GM19035 (cell line): ENCODE results near the gene SDK1.
"Not testable (repeated sequence)": the region's sequence is repeated elsewhere in the genome, so short reads cannot be mapped to it uniquely, and the experiment has no call there.

ENCODE experiments used
- ATAC-seq: cut with Tn5 transposase; IDR thresholded peaks from one replicate; pipeline ENCODE4 v1.9.1; 2021; ENCODE audit not compliant: unreplicated experiment

The SDK1 gene

DNA sequence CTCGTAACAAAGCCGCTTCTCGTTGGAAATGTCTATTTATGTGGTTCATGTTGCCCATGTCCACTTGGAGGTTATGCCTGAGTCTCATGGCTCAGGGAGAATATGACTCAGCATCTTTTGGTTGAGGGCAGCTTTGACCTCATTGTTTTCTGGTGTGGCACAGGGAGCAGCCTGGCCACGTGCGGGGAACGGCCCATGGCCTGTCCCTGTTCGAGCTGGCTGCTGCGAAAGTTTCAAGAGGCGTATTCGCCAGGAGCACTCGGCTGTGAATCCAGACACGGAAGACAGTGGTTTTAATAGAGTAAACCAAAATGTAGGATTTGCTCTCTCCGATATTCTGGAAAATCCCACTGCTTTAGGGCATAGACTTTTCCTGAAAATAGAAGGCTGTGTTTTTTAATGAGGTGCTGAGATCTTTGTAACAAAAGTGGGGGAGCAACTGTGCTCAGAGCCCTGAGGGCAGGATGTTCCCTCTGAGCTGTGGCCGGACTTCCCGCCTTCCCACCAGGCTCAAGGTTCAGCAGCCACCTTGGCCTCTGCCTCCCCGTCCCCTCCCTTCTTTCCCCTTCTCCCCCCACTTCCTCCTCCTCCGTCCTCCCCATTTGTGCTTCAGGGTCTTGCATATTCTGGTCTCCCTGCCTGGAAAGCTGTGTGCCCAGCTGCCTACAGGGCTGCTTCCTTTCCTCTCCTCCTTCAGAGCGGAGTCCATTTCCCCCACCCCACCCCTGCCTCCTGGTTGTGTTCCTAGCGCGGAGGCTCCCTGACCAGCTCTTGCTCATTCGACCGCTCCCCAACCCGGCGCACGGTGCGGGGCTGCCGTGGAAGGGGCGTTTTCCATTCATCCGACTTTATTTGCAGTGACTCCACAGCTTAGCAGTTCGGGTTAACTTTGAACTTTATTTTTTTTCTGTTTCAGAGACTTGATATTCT lies 642.0 kb downstream of the SDK1 start:
- no peak for ATAC-seq

DNA sequence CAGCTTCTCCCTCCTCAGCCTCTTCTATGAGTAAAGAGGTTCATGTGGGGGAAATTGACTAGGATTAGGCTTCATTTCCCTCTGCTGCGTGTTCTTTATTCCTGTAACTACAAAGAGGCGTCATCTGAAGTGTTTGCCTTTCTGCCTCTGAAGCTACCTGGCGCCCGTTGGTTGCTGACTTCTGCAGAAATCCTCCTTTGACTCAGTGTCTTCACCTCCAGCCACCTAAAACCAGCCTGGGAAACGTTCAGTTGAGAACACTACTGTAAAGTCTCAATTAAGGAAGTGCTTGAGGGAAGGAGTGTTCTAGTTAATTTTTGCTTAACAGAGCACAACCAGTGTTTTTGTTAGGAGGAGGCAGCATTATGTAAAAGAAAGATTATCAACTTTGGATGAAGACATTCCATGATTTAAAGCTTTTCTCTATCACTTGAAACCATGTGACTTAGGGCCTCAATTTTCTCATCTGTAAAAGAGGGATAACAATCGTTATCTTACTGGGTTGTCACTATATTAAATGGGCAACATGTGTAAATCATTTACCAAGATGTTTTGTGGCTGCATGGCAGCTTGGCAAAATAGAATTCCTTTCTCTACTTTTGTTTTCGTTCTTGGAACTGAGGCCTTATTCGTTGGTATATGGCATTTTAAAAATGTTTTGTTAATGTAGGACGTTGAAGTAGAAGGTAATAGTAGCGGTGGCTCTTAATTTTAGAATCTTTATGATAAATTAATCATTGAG lies 642.9 kb downstream of the SDK1 start:
- ATAC-seq = no peak

DNA sequence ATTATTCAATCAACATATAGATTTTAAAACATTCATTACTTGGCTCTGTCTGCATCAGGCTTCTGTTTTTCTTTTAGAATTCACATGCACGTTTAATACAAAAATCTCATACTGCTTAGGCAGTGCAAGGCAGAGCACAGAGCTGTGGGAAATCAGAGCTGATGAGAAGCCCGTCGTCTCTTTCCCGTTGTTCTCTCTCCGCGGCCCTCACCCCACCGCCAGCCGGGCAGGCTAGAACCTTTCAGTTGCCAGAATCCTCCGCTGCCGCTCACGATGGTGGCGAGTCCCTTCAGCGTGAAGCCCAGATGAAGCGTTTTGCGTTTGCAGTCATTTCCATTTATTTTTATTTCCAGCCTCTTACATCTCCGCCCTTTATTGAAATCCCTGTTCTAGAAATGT lies 648.2 kb downstream of the SDK1 start:
- ATAC-seq = no peak

GRCh38 chr7:3950249-3950648 lies 649.2 kb downstream of the SDK1 start:
- peak; percentile 73 for ATAC-seq

DNA sequence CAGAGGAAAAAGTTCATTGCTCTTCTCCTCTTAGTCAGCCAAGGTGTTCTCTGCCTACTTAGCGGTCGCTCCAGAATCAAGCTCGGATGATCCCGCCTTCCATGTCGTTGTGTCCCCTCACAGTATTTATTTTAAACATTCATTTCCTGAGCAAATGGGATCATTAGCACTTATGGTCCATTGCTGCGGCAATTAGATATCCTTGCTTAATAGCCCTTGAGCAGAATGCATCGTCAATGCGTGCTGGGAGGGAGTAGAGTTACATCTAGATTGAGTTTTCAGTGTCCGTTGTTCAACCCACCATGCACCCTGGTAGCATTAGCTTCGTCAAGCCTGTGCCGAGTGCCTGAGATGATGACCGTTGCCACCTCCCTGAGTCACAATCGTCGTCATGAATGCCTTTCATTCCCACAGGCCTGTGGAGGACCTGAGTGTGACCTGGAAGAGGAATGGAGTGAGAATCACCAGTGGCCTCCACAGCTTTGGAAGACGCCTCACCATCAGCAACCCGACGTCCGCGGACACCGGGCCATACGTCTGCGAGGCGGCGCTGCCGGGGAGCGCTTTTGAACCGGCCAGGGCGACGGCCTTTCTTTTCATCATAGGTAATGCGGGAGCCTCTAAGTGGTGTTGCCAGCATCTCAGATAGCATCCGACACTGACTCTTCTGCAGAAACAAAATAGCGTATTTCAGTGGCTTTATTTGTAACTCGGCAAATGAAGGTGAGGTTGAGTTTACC lies 650.4 kb downstream of the SDK1 start:
- ATAC-seq = no peak

GRCh38 chr7:3953133-3953532 lies 652.1 kb downstream of the SDK1 start:
- no peak for ATAC-seq

- no peak for ATAC-seq
These were observed 652.9 kb downstream of the SDK1 start for GRCh38 chr7:3953946-3954345.

GRCh38 chr7:3955026-3955425 lies 654.0 kb downstream of the SDK1 start:
- ATAC-seq = no peak

- ATAC-seq = peak; percentile 80
These were observed 655.0 kb downstream of the SDK1 start for GRCh38 chr7:3955751-3956696.

GRCh38 chr7:3956949-3957348 lies 655.9 kb downstream of the SDK1 start:
- ATAC-seq = peak; percentile 47

DNA sequence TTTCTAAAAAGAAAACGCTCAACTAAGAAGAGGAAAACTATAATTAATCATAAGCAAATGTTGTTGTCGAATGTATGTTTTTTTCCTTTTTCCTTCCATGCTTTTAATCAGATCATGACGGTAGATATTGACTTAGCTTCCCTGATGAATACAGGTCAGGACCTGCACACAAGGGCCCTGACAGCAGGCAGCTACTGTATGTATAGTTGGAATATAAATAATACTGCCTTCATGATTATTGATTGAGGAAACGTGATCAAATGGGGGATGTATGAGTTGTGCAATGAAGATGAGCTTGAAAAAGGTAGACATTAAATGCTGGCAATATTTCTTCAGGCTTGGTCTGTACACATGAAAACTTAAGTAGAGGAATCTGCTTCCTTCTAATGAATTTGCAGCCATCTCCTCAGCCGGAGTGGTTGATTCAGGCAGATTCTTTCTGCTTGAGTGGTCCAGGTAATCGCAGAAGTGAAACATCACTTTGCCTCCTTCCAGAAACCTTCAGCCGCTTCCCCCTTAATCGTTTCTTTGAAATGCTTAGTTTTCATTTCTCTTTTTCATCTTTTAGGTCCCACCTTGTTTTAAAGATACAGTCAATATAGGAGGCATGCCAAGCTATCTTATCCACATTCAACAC lies 656.5 kb downstream of the SDK1 start:
- no peak for ATAC-seq

DNA sequence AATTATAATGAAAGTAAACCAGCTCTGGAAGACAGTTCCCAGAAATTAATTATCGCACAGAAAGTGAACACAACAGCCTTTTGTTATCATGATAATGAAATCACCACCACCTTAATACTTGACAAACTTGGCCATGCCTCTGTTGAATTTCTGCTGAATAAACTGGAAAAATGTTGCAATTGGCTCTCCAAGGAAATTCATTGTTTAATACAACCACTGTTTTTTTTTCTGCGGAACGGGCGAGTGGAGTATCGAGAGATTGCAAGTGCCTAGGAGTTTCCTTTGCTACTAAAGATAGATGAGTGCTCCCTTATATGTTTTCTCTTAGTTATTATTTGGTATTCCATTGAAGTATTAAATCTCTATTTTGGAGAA lies 657.0 kb downstream of the SDK1 start:
- no peak for ATAC-seq

DNA sequence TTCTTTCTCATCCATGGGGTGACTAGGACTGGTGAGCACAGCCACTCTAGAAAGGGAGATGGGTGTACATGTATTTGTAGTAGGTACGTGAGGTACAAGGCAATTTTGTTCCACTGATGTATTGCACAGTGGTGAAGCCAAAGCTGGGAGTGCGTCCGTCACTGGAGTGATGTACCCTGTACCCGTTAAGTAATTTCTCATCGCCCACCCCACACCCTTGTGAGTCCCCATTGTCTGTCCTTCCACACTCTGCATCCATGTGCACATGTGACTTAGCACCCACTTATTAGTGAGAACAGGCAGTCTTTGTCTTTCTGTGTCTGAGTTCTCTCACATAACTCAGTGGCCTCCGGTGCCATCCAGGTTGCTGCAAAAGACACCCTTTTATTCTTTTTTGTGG lies 658.3 kb downstream of the SDK1 start:
- ATAC-seq = no peak

DNA sequence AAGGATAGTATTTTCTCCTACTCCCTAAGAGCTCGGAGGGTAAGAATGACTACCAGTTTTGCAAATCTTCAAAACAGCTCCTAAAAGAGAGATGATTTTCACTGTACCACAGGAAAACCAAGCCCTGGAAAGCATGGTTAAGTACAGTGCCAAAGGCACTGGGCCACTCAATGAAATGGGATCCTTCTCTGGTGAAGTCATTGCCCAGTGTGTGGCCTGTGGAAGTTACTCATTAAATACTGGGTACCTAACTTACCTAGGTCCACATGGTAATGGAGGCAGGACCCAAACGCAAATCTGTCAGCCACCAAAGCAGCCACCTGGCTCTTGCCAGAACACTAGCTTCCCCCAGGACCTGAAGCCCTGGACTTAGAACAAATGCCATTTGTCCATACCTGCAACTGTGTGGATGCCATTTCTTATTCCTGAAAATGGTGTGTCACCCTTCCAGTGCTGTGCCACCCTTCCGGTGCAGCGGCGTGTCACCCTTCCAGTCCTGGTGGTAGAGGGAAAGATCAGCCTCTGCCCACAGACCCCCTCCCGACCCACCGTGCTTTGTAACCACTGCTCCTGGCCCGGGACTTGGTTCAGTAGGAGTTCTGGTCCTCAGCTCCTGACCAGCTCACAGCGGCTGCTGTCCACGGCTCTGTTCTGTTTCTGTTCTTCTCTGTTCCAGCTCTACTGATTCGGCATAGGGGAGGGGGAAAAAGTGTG lies 659.2 kb downstream of the SDK1 start:
- no peak for ATAC-seq

- no peak for ATAC-seq
These were observed 659.9 kb downstream of the SDK1 start for GRCh38 chr7:3960942-3961341.

DNA sequence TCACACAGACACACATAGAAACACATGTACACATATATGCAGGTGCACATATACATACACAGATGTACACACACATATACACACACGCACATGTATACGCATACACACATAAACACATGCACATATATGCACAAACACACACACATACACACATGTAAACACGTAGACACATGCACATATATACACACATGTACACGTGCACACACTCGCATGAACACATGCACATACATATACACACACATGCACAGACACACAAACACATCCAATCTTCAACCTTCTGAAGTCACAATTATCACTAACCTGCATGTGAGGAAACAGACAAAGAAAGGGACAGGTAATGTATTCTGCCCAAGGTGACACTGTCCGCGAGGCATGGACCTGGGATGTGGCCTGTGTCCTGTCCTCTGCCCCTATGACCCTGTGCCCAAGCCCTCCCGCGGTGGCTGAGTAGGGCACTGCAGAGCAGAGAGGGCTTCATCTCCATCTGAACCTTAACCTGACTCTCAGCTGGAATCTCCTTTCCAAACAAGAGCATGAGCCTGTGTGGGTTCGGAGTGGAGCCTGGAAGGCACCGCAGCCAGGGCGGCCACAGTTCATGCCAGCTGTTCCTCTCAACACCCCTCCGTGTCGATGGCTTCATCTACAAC lies 660.9 kb downstream of the SDK1 start:
- no peak for ATAC-seq

- ATAC-seq = not testable (repeated sequence)
These were observed 662.7 kb downstream of the SDK1 start for GRCh38 chr7:3963768-3964167.

- no peak for ATAC-seq
These were observed 664.0 kb downstream of the SDK1 start for GRCh38 chr7:3964980-3965606.
